Coronary artery (tissue), 2 donors: Measurements from ENCODE around the gene SOBP.

Source experiments
- DNase-seq: peaks from one replicate; pipeline ENCODE4 v3.0.0-alpha.2; 2017; ENCODE audit warnings: low spot score
- H3K27ac ChIP-seq, 2 donors: fragments of 200-600 bp; sonication (generic); one replicate each; pipeline ENCODE4 v1.5.1; 2016 to 2019
- H3K4me3 ChIP-seq: fragments of 200-600 bp; sonication (generic); 2 replicates; pipeline ENCODE4 v1.5.1; 2016; ENCODE audit warnings: mild to moderate bottlenecking, moderate library complexity
- CTCF ChIP-seq: fragments of 200-600 bp; sonication (generic); IDR thresholded peaks from one replicate; pipeline ENCODE4 v1.5.1; 2019; ENCODE audit warnings: antibody characterized with exemption

The SOBP gene

GRCh38 chr6:107537559-107537958 is 47.6 kb downstream of the SOBP start:
- TF ChIP-seq CTCF = no peak
- DNase-seq = no peak
- Histone ChIP-seq H3K27ac (no peak overlapping the region), H3K4me3 (no peak overlapping the region)

GRCh38 chr6:107538856-107539387 is 49.0 kb downstream of the SOBP start:
- Histone ChIP-seq H3K27ac (no peak overlapping the region), H3K4me3 (no peak overlapping the region)
- DNase-seq = no peak
- TF ChIP-seq CTCF = no peak

GRCh38 chr6:107539409-107539808 is 49.5 kb downstream of the SOBP start:
- H3K4me3 ChIP-seq = no peak overlapping the region
- TF ChIP-seq CTCF = no peak
- no peak for DNase-seq
- no peak overlapping the region for H3K27ac ChIP-seq

GRCh38 chr6:107539849-107540464 is 50.0 kb downstream of the SOBP start:
- no peak overlapping the region for H3K4me3 ChIP-seq
- H3K27ac ChIP-seq = no peak overlapping the region
- TF ChIP-seq CTCF = no peak
- no peak for DNase-seq

- TF ChIP-seq CTCF = no peak
- DNase-seq = no peak
Measured at GRCh38 chr6:107540465-107540857, 50.5 kb downstream of the SOBP start.

GRCh38 chr6:107542192-107542668 is 52.3 kb downstream of the SOBP start:
- no peak for DNase-seq
- TF ChIP-seq CTCF = no peak
- H3K4me3 ChIP-seq = no peak overlapping the region
- no peak overlapping the region for H3K27ac ChIP-seq

More at GRCh38 chr6:107540465-107540857, 50.5 kb downstream of the SOBP start:
- Histone ChIP-seq H3K27ac (no peak overlapping the region), H3K4me3 (no peak overlapping the region)

- no peak overlapping the region for H3K27ac ChIP-seq
- H3K4me3 ChIP-seq = no peak overlapping the region
- DNase-seq = no peak
- TF ChIP-seq CTCF = no peak
Measured at GRCh38 chr6:107543088-107543487, 53.2 kb downstream of the SOBP start.
